GM18511 (cell line): ENCODE data around the gene SETD1B.

Source experiments
- ATAC-seq: cut with Tn5 transposase; IDR thresholded peaks from one replicate; pipeline ENCODE4 v1.9.1; 2021; ENCODE audit warnings: mild to moderate bottlenecking, moderate library complexity; ENCODE audit not compliant: unreplicated experiment

The SETD1B gene

DNA sequence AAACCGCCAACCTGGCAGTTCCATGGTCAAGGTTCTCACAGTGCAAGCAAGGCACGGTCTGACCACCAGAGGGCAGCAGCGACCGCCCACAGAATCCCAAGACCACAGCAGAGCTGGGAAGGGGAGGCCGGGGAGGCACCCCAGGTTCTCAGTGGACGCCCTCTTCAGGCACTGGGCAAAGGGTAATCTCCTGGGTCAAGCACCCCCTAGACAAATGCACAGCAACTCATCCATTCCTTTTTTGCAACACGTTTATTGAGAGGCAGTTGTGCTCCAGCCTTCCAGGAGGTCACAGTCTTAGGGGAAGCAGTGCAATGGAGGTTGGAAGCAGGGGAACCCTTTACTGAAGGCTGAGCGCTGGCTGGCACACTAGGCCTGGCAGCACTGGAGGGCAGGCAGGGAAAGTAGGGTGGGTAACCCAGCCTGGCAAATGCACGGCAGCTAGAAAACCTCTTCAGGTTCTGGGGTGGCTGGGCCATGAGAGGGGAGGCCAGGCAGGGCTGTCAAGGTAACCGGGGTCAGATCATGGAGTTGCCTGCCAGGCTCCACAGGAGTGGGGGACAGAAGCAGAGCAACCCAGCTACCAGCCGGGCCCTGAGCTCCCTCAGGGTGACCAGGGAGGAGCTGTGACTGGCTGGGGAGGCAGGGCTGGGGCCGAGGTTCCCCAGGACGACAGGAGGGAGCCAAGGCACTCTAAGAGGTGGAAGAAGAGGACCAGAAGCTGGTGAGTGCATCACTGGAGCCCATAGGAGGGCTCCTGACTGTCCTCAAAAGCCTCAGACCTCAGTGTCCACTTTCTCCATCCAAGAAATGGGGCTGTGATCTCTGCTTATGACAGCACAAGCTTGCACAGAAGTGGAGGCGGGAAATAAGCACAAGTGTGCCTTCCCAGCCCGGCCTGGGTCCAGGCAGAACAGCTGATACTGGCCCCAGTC lies 8.5 kb upstream of the SETD1B start:
- ATAC-seq: no peak

GRCh38 chr12:121796855-121797751 lies 6.7 kb upstream of the SETD1B start:
- ATAC-seq: no peak

DNA sequence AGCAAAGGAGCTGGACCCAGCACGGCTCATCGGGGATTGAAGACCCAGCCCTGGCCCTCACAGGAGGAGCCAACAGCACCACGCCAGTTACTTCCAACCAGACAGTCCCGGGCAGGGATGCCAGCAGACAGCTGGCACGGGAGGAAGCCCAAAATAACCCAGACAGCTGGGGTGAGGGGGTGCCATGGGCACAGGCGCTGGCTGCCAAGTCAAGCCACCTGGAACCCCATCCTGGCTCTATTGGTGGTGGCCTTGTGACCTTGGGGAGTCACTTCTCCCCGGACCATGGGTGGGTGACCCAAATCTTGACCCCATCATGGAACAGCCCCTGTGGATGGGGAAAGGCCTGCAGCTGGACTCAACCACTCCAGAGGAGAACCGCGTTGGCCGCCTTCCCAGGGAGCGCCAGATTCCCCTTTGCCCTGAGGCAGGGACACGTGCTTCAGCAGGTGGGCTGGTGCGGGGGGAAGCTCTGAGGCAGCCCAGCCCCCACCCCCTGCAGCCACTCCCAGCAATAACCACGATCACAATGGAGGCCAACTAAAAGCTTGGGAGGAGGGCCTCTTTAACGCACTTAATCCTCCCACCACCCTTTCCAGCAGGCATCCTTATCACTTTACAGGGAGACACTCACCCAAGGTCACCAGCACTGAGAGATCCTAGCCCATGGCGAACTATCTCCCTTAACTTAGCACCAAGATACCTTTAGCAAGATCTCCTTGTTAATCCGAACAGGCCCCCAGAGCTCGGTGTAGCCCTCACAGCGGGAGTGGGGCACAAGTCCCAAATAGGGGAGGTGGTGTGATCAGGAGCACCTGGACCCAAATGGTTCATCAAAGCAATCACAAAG lies 5.6 kb upstream of the SETD1B start:
- no peak for ATAC-seq

GRCh38 chr12:121798787-121799155 lies 5.0 kb upstream of the SETD1B start:
- ATAC-seq: no peak

DNA sequence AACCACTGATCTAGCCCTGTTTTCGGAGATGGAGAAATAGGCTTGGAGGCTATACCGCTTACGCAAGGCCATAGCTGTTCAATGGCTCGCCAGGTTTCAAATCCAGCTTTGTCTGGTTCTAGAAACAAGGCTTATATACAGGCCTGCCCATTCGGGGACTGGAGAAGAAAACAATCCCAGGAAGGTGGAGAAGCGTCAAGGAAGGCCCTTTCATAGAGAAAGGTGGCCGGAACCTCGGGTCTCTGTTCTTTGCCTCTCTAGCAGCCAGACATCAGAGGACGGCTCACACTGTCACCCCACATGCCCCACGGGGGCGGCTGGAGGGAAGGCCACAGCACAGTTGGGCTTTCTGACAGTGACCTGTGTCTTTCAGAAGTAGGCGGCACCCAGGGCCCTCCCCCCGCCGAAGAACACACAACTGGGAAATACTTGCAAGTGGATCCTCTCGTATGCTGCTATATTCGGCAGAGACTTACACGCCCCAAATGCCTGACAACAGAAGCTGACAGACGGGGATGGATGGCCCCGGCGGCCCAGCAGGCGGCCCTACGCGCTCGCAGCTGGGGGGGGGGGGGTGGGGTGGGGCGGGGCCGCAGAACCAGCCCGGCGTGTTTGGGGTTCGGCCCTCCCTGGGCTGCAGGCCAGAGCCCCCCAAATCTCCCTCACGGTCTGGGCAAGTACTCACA lies 4.5 kb upstream of the SETD1B start:
- peak; percentile 8 for ATAC-seq

DNA sequence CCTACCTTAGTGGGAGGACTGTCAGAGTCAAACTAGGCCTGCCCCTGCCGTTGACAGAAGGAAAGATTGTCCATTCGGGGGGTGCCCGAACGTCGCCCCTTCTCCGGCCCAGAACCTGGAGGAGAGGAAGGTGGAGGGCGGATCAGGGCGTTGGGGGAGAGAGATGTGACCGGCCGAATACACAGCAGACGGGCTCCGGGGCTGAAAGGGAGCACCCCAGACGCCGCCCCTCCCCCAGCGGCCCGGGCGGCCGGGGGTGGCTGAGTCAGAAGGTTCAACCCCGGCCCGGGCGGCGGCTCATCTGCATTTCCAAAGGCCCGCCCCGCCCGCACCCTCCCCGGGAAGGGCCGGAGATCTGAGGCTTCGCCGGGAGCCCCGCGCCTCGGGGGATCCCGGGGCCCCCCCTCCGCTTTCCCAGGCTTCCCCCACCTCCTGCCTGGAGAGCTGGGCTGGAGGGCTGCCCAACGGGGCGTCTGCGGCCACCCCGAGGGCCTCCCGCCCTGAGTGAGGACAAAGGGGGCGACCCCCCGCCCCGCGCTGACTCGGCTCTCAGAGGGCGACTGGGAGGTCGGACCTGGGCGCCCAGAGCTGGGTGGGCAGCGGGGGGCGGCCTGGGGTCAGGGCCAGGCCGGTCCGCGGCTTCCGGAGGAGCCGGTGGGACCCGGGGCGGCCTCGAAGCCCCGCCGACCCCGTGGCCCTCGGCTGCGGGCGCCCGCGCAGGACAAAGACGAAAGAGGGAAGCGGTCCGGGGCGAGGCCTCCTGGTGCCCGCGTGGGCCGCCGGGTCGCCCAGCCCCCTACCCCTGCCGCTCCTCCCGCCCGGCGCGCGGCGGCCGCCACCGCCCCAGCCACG lies 3.7 kb upstream of the SETD1B start:
- ATAC-seq: peak; percentile 31

DNA sequence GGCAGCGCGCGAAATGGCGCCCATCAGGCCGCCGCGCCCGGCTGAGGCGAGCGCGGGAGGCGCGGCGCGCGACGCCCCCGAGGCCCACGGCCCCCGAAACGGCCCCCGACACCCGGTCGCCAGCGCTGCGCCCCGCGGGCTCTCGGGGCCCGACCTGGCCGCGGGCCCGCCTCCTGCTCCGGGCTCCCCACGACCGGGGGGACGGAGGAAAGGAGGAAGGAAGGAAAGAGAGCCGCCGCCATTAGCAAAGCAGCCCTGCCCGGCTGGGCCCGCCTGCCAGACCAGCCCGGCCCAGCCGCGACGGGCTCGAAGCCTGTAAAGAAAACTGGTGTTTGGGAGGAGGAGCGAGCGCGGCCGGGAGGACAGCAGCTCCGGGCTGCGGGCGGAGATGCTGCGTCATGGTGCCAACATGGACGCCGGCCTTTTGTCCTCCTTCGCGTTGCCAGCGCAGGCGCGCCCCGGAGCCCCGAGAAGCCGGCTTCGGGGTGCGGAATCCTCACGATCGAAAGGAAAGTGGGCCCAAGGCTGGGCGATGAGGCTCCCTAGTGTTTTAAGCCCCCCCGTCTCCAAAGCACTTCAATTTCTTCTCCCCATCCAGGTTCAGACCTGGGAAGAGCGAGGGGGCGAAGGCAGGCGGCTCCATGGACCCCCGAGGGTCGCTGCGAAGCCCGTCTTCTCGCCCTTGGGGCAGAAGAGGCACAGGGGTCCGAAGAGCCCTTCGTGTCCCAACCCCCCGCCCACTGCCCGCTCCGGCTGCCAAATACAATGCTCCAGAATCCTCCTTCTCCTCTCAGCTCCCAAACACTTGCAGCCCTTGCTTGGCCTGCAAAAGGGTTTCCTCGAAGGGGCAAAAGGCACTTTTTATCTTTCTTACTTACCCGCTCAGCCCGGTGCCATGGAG lies 2.9 kb upstream of the SETD1B start:
- ATAC-seq: no peak

GRCh38 chr12:121801595-121802484 lies 2.0 kb upstream of the SETD1B start:
- ATAC-seq: no peak

GRCh38 chr12:121802485-121802842 lies 1.3 kb upstream of the SETD1B start:
- ATAC-seq: no peak

DNA sequence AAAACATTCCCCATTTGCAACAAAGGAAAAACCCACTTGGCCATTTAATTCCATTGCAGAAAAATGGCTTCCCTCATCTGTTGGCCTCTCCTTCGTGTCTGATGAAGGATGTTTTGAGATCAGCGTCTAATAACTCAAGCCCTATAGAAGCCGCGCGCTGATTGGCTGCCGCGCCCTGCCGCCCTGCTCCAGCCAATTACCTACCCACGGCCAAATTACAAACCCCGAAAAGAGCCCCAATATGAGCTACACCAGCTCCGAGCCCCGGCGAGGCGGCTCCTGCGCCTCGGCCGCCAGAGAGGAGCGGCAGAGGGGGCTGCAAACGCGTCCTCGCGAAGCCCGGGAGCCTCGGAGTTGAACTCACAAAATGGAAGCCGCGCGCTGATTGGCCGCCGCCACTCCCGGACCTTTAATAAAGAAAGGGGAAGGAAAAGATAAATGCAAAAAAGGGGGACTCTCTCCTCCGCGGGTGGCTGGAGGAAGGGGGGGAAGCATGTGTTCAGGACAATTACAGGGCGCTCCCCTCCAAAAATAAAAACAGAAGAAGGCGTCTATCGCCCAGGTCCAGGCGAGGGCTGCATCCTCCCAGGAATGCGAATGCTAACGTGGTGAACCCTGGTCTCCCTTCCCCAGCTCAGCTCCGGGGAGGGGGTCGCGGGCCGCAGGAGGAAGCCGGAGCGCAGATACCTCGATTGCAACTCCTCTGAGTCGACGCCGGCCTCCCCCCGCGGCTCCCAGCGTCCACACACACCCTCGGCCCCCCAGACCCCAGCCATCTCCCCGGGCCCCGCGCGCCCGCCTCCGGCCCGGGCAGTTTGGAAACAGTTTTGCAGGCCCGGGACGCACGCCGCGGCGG lies 738 bp upstream of the SETD1B start:
- peak; percentile 40 for ATAC-seq

DNA sequence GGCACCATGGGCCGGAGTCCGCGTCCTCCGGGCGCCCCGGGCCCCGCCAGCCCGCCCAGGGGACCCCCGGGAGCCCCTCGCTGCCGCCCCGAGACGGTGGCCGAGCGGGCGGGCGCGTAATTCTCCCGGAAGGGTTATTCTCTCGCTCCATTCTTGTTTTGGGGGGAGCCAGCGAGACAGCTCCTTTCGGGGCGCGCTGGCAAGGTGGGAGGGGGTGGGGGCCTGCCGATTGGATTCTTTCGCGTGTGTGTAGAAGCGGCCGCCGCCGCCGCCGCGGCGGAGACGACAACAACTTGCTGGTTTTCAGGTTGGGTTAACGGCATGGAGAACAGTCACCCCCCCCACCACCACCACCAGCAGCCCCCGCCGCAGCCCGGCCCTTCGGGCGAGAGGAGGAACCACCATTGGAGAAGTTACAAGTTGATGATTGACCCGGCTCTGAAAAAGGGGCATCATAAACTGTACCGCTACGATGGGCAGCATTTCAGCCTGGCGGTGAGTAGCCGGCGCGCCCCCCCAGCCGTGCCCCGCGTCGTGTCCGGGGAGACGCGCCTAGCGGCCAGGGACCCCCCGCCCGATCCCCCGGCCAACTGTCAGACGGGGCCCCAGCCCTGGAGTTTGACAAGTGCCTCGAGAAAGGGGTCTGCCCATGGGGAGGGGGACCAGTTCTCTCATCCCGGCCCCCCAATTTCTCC lies 755 bp downstream of the SETD1B start:
- ATAC-seq: no peak

DNA sequence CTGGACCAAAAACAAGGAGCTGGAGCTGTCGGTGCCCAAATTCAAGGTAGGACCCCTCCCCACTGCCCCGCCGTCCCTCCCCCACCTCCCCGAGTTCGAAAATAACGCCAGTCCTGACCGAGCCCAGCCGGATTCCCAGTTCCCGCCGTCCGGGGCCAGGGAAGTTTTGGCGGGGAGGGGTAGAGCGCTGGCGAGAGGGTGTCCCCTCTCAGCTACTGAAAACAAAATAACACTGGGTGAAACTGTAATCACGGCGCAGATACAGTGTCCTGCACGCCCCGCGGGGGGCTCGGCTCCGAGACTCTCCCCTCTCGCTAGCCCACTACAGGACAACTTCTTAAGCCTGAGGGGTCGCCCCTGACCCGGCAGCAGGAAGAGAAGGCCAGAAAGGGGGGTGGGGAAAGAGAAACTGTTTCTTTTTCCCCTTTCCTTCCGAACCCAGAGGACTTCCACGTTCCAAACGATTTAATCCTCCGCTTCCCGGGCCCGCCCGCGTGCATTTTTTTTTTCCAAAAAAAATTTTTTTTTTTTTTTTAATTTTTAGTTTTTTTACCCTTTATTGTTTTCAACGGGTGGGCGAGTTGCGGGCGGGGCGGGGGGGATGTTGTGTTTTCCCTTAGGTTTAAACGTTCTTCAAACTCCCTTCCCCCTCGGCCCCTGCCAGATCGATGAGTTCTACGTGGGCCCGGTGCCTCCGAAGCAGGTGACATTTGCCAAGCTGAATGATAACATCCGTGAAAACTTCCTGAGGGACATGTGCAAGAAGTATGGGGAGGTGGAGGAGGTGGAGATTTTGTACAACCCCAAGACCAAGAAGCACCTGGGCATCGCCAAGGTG lies 1.6 kb downstream of the SETD1B start:
- no peak for ATAC-seq

DNA sequence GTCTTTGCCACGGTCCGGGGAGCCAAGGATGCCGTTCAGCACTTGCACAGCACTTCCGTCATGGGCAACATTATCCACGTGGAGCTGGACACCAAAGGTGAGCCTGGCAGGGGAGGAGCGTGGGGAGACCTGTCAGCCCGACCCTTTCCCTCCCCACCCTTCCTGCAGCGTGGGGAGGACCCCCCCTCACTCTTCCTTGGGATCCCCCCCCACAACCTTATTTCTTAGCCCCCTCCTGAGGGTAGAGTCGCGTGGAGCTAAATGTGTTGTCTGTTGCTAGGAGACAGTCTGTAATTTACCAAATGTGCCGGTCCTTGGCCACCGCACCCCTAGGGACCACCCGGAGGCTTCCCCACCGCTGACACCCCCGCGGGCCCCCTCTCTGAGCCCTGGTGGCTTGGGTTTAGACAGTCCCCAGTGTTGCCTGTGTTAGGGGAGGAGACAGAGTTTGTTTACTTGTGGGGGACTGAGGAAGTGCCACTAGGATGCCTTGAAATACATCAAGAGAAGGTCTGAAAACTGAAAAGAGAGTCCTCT lies 2.3 kb downstream of the SETD1B start:
- no peak for ATAC-seq

GRCh38 chr12:121806546-121807423 lies 3.0 kb downstream of the SETD1B start:
- ATAC-seq: no peak
